KOPT-K1 (cell line): ENCODE results near the gene RNF220.
A peak's percentile ranks its signal among the peaks of the same experiment; 100 is the strongest.
"Not testable (repeated sequence)": the region's sequence is repeated elsewhere in the genome, so short reads cannot be mapped to it uniquely, and the experiment has no call there.

Experiments
- H3K27ac ChIP-seq: fragments of 200-600 bp; sonication (generic); 2 replicates; pipeline ENCODE4 v1.5.1; 2016; ENCODE audit warnings: antibody characterized with exemption, mild to moderate bottlenecking, low read depth, low read length; ENCODE audit not compliant: poor library complexity, severe bottlenecking
- H3K36me3 ChIP-seq: fragments of 200-600 bp; sonication (generic); 2 replicates; pipeline ENCODE4 v1.5.1; 2017; ENCODE audit warnings: antibody characterized with exemption, mild to moderate bottlenecking, low read length, moderate library complexity; ENCODE audit not compliant: insufficient read depth
- H3K9me3 ChIP-seq: fragments of 200-600 bp; sonication (generic); 2 replicates; pipeline ENCODE4 v1.5.1; 2017; ENCODE audit warnings: antibody characterized with exemption, low read length, mild to moderate bottlenecking; ENCODE audit not compliant: insufficient read depth, poor library complexity, severe bottlenecking

Gene RNF220

DNA sequence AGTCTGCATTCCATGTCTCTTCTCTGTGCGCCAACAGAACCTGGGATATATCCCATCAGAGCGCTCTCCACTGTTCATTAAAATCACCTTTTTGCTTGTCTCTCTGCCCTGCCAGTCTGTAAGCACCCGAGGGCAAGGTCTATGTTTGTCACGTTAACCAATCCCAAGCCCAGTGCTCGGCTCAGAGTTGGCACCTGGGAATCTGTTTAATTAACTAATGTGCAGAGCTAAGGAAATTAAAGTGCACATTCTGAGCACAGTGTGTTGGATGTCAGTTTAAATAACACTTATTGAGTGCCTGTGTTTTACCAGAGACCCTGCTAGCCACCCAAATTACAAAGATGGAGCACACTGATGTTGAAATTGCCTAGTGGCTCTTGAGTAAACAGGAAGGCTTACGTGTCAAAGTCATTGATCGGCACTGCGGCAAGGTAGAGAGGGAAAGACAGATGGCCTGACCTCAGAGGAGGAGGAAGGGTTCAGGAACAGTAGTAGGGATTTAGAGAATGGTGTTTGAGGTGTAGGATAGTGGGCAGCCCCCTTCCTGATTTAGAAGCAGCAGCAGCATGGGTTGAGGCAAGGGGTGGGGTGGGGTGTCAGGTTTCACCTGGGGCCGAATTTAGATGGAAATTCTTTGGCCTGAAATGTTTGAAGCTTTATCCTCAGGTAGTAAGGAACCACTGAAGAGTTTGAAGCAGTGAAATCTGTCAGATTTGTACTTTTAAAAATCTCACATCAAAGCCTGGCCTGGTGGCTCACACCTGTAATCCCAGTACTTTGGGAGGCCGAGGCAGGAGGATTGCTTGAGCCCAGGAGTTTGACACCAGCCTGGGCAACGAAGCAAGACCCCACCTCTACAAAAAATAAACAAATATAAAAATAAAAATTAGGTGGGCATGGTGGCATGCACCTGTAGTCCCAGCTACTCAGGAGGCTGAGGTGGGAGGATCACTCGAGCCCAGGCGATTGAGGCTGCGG is 277.1 kb downstream of the RNF220 start:
- no peaks in the 10 kb centered on the region for H3K36me3 ChIP-seq
- H3K9me3 ChIP-seq = no peaks in the 10 kb centered on the region
- no peak overlapping the region for H3K27ac ChIP-seq

DNA sequence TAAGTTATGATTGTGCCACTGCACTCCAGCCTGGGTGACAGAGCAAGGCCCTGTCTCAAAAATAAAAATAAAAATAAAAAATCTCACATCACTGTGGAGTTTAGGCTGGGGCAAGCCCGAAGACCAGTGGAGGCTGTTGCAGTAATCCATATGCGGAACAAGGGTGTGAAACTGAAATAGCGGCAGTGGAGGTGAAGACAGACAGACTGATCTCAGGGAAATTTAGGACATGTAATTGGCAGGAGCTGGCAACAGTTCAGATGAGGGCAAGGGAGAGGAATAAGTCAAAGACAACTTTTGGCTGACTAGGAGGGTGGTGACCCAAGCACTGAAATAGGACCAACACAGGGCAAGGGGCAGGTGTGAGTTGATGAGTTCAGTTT is 277.8 kb downstream of the RNF220 start:
- no peaks in the 10 kb centered on the region for H3K9me3 ChIP-seq
- no peaks in the 10 kb centered on the region for H3K36me3 ChIP-seq
- no peak overlapping the region for H3K27ac ChIP-seq

DNA sequence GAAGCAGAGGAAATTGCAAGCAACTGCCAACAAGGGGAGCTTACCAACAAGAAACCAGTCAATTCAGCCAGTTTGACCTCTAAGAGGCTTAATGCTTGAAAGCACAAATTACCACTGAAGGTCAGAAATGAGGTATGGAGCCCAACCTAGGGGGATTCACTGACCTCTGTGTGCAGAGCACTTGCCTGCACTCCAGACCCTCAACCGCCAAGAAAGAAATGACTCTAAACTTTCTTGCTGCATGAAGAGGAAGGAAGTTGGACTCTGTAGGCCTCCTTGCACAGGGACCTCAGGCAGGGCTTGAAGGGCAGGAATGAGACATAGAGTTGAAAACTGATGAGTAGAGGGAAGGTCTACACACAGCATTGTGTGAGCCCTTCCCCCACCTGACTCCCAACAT is 279.5 kb downstream of the RNF220 start:
- H3K36me3 ChIP-seq = no peaks in the 10 kb centered on the region
- peak overlapping the region; percentile 21 for H3K27ac ChIP-seq
- no peaks in the 10 kb centered on the region for H3K9me3 ChIP-seq

DNA sequence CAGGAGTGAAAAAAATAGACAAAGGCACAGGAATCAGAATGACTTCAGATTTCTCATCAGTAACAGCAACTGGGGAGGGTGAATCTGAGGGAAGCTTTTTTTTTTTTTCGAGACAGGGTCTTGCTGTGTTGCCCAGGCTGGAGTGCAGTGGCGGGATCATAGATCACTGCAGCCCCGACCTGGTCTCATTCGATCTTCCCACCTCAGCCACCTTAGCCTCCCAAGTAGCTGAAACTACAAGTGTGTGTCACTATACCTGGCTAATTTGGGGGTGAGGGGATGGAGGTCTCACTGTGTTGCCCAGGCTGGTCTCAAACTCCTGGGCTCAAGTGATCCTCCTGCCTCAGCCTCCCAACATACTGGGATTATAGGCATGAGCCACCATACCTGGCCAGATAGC is 280.2 kb downstream of the RNF220 start:
- Histone ChIP-seq H3K27ac (no peak overlapping the region), H3K9me3 (no peaks in the 10 kb centered on the region), H3K36me3 (no peaks in the 10 kb centered on the region)

DNA sequence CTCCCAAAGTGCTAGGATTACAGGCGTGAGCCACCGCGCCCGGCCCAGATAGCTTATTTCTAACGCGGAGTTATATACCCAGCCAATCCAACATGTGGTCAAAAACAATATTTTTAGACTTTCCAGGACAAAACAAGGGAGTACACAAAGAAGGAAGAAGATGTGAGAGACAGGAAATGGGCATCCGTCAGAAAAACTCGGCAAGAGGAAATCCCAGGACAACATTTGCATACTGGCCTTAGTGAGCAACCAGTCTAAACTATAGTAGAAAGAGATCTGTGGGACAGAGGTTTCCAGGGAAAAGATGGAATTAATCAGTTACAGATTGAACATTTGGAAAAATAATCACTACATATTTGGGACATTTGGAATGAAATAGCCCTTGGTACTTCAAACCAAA is 280.8 kb downstream of the RNF220 start:
- H3K36me3 ChIP-seq = no peaks in the 10 kb centered on the region
- H3K9me3 ChIP-seq = no peaks in the 10 kb centered on the region
- H3K27ac ChIP-seq = no peak overlapping the region

DNA sequence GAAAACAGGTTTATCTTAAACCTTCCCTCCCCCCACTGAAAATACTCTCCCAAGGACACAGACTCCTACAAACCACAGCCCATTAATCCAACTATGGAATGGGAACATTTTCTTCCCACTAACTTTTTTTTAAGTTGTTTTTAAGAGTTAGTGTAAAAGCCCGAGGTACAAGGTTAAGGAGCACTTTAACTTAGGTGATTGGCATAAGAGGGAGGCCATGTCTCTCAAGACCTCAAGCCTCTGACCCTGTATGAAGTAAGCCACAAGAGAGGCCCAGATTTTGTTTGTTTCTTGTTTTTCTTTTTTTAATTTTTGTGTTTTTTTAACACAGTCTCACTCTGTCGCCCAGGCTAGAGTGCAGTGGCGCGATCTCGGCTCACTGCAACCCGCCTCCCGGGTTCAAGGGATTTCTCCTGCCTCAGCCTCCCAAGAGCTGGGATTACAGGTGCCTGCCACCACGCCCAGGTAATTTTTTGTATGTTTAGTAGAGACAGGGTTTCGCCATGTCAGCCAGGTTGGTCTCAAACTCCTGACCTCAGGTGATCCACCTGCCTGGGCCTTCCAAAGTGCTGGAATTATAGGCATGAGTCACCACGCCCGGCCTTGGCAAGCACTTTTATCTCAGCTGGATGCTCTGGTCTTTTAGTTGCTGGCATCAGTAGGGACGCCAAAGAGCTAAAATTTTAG is 283.8 kb downstream of the RNF220 start:
- H3K36me3 ChIP-seq = no peaks in the 10 kb centered on the region
- H3K27ac ChIP-seq = no peak overlapping the region
- H3K9me3 ChIP-seq = no peaks in the 10 kb centered on the region

DNA sequence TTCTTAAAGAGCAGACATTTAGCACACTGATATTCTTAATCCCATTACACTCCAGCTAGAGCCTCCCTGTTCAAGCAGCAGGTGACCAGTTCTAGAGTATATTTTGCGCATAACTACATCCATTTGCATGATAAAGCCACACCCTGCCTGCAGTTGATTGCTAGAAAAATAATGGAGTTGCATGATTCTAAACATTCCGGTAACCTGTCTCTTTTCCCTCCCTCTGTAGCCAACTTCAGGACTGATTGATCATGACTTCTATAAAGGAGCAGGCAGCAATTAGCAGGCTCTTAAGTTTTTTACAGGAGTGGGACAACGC is 284.4 kb downstream of the RNF220 start:
- H3K27ac ChIP-seq = no peak overlapping the region
- H3K36me3 ChIP-seq = no peaks in the 10 kb centered on the region
- no peaks in the 10 kb centered on the region for H3K9me3 ChIP-seq

DNA sequence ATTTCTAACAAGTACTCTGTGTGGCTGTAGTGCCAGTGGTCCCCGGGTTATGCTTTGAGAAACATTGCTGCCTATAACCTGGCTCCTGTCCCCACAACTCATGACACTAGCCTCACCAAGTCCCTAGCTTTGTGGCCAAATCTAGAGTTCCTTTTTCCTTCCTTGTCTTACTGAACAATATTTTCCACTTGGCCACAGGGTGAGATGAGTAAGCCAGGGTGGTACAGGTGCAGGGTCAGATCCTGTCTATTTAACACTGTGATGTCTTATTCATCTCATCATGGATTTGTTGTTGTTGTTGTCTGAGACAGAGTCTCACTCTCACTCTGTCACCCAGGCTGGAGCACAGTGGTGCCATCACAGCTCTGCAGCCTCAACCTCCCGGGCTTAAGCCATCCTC is 288.1 kb downstream of the RNF220 start:
- Histone ChIP-seq H3K9me3 (no peaks in the 10 kb centered on the region), H3K36me3 (0 out of 2 replicates have a peak, but pooled peaks cover 6% of the 10 kb centered on the region), H3K27ac (no peak overlapping the region)

DNA sequence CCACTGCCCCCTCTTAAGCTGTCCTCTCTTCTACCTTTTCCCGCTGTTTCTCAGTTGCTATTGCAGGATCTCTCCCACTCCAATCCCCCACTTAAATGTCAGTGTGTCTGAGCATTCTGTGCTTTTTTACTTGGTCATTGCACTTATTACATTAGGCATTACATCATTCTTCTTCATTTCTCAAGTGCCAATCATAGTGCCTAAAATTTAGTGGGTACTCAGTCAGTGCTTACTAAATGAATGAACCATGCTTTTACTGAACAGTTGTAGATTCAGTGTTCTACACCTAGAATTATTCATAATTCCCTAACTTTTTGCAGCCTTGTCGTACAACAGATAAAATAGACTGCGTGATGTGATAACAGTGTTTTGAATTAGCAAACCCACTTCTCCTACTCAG is 288.8 kb downstream of the RNF220 start:
- no peaks in the 10 kb centered on the region for H3K9me3 ChIP-seq
- 0 out of 2 replicates have a peak, but pooled peaks cover 6% of the 10 kb centered on the region for H3K36me3 ChIP-seq
- H3K27ac ChIP-seq = no peak overlapping the region

DNA sequence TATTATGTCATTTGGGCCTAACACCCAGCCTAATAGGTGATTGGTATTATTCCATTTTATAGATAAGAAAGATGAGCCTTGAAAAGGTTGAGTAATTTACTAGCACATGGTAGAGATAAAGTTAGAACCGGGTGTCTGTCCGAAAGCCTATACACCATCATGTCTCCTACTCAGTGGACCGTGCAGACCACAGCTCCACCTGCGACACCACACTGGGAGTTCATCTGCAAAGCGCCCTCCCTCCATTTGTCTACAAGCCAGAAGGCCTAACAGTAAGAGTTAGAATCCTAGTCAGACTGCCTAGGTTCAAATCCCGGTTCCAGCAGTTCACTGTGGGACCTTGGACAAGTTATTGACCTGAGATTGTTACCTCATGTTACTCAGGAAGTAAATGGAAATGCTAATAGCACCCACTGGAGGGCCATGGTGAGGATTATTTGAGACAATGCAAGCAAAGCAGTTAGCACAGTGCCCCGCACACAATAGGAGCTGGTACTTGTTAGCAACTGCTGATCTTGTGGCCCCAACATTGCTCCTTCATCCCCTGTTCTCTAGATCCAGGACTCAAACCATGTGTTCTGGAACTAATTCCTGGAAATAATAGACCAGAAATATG is 289.9 kb downstream of the RNF220 start:
- Histone ChIP-seq H3K36me3 (peaks cover 12% of the 10 kb centered on the region; the same call in 1 of the 2 replicates), H3K27ac (no peak overlapping the region)

DNA sequence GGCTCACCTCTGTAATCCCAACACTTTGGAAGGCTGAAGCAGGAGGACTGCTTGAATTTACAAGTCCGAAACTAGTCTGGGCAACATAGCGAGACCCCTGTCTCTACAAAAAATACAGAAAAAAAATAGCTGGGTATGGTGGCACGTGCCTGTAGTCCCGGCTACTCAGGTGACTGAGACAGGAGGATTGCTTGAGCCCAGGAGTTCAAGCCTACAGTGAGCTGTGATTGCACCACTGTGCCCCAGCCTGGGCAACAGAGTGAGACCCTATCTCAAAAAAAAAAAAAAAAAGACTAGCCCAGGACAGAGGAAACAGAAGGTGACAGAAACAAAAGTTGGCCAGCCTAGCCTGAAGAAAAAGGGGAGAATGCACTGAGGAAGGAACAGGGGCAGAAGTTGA is 290.6 kb downstream of the RNF220 start:
- Histone ChIP-seq H3K36me3 (peaks cover 19% of the 10 kb centered on the region; the same call in 1 of the 2 replicates), H3K9me3 (no peaks in the 10 kb centered on the region), H3K27ac (no peak overlapping the region)

More for the DNA sequence above, 289.9 kb downstream of the RNF220 start:
- no peaks in the 10 kb centered on the region for H3K9me3 ChIP-seq

DNA sequence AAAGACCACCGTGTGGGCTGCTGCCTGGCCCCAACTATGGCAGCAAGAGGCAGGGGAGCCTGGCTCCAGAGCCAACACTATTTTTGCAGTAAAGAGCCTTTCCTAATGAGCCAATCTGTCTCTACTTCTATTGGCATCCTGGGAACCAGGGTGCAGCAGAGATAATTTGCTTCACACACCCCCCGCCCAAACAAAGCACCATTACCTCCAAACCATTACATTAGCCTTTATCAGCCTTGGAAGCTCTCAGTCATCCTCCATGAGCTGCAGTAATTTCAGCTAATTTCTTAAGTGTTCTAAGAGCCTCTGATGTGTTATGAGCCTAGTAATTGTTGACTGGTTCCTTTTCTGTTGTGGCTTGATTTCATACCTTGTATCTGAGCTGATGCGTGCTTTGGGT is 291.0 kb downstream of the RNF220 start:
- Histone ChIP-seq H3K27ac (no peak overlapping the region), H3K36me3 (peaks cover 23% of the 10 kb centered on the region; the same call in 1 of the 2 replicates)

DNA sequence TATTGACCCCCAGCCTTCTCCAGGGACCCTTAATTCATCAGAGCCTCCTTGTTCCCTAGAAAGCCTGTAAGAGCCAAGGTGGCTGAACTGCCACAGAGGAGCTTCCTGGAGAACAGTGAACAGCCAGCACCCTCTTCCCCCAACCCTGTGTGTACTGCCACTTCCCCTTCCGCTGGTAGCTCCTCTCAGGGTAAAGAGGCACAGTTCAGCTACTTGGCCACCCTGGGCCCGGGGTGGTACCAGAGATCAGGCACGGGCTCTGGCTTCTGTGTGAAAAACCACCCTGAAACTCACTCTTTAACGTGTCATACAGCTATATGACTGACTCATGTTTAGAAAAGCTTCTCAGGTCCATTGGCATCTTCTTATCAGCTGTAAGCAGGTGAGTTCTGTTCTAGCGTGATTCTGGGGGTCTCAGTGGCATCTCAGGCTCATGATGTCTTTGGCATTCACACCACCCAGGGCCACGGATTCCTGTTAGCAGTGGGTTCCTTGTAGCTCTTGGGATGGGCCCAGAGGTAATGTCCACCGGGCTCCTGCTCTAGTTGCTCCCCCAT is 291.8 kb downstream of the RNF220 start:
- Histone ChIP-seq H3K27ac (no peak overlapping the region), H3K9me3 (no peaks in the 10 kb centered on the region)

More for the DNA sequence above, 291.0 kb downstream of the RNF220 start:
- H3K9me3 ChIP-seq = no peaks in the 10 kb centered on the region

DNA sequence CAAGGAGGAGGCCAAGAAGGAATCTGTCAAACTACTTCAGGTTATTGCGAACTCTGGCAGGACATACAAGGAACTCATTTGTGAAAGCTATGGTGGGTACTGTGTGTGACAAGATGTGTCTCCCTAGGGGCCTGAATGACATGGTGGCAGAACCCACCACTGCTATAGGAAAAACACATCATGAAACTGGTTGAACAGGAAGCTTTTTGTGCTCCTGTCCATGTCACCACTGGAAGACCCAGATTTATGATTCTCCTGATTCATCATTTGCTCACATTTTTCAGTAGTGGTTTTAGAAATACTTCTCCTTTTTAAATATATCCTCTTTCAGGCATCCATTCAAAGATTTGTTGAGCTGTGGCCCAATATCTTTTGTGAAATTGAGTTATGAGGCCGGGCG is 293.1 kb downstream of the RNF220 start:
- Histone ChIP-seq H3K9me3 (no peaks in the 10 kb centered on the region), H3K27ac (no peak overlapping the region)

More for the DNA sequence above, 291.8 kb downstream of the RNF220 start:
- peaks cover 31% of the 10 kb centered on the region; the same call in 1 of the 2 replicates for H3K36me3 ChIP-seq

DNA sequence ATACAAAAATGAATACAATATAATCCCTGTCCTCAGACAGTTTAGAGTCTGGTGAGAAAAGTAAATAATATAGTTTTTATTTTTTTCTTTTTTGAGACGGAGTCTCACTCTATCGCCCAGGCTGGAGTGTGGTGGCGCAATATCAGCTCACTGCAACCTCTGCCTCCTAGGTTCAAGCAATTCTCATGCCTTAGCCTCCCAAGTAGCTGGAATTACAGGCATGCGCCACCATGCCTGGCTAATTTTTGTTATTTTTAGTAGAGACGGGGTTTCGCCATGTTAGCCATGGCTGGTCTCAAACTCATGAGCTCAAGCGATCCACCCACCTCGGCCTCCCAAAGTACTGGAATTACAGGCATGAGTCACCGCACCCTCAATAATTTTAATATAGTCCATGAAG is 294.3 kb downstream of the RNF220 start:
- H3K9me3 ChIP-seq, H3K27ac ChIP-seq: not testable (repeated sequence)
- peaks cover 33% of the 10 kb centered on the region; the same call in 1 of the 2 replicates for H3K36me3 ChIP-seq

More for the DNA sequence above, 293.1 kb downstream of the RNF220 start:
- peaks cover 33% of the 10 kb centered on the region; the same call in 1 of the 2 replicates for H3K36me3 ChIP-seq
